B cell (primary cell): ENCODE results near the gene AOPEP. TPM values are rescaled to one million over a fixed set of nuclear protein-coding genes. Genes with fewer than 3 reads are reported as not detected.

ENCODE experiments used
- ATAC-seq: fragments of 200-7000 bp; cut with Tn5 transposase; one replicate; pipeline ENCODE4 v1.10.0; 2021; ENCODE audit warnings: low read depth, mild to moderate bottlenecking, moderate number of reproducible peaks, moderate library complexity
- CTCF ChIA-PET: fragments of 350-600 bp; sonication (Branson Sonifier 250); formaldehyde crosslinking; loops from one replicate; lab custom pipeline; 2021; ENCODE audit warnings: antibody characterized with exemption, inconsistent platforms; lab: Charles Lee
- POLR2A ChIA-PET: fragments of 350-600 bp; sonication (Branson Sonifier 250); formaldehyde crosslinking; loops from one replicate; lab custom pipeline; 2021; ENCODE audit warnings: antibody characterized with exemption; lab: Charles Lee
- DNase-seq: peaks from one replicate; pipeline ENCODE4 v3.0.0; 2013
- H2AFZ ChIP-seq: 2 replicates; pipeline ENCODE4 v1.6.1; 2012; ENCODE audit warnings: mild to moderate bottlenecking, low read depth, low read length; ENCODE audit not compliant: insufficient read depth, poor library complexity, severe bottlenecking
- H3K27ac ChIP-seq, 2 donors: 1 replicate in 1 of 2; 2 replicates in 1 of 2; pipeline ENCODE4 v1.5.1; 2012 to 2013; ENCODE audit warnings: low read length in 2 of 2, mild to moderate bottlenecking in 2 of 2, moderate library complexity in 1 of 2
- H3K27me3 ChIP-seq, 4 experiments: fragments of 200-600 bp in 1 of 4; sonication (generic) in 1 of 4; replicated peaks in 1 of 4; 1 replicate in 2 of 4; 2 replicates in 2 of 4; pipeline versions ENCODE4 v1.6.1 to v1.7.0; 2013 to 2016; ENCODE audit warnings: low read length in 3 of 4, mild to moderate bottlenecking in 2 of 4, mixed read lengths in 1 of 4, moderate library complexity in 1 of 4; ENCODE audit not compliant: insufficient read depth in 4 of 4, control insufficient read depth in 3 of 4; ENCODE audit errors: control extremely low read depth in 1 of 4
- H3K36me3 ChIP-seq, 2 experiments: replicated peaks in 1 of 2; 1 replicate in 1 of 2; 2 replicates in 1 of 2; pipeline versions ENCODE4 v1.6.1 to v1.7.1; 2013; ENCODE audit warnings: low read length in 1 of 2; ENCODE audit not compliant: insufficient read depth in 2 of 2, control insufficient read depth in 1 of 2; ENCODE audit errors: control extremely low read depth in 1 of 2, extremely low read depth in 1 of 2
- H3K4me1 ChIP-seq, 2 donors: fragments of 200-600 bp in 1 of 2; sonication (generic) in 1 of 2; 1 replicate in 1 of 2; 2 replicates in 1 of 2; pipeline versions ENCODE4 v1.5.1 to v1.6.1; 2013 to 2017; ENCODE audit warnings: low read length in 2 of 2; ENCODE audit not compliant: control insufficient read depth in 2 of 2, insufficient read depth in 2 of 2
- H3K4me2 ChIP-seq: replicated peaks from 2 replicates; pipeline ENCODE3; 2012; ENCODE audit warnings: mild to moderate bottlenecking, low read depth, low read length; ENCODE audit not compliant: poor library complexity, severe bottlenecking
- H3K4me3 ChIP-seq, 5 experiments: fragments of 200-600 bp in 1 of 5; sonication (generic) in 1 of 5; 1 replicate in 3 of 5; 2 replicates in 2 of 5; pipeline versions ENCODE4 v1.5.1 to v1.7.0; 2011 to 2016; ENCODE audit warnings: low read length in 4 of 5, mild to moderate bottlenecking in 4 of 5, low read depth in 2 of 5, control low read depth in 1 of 5, moderate library complexity in 1 of 5; ENCODE audit not compliant: insufficient read depth in 1 of 5; ENCODE audit errors: control extremely low read depth in 1 of 5, extremely low read depth in 1 of 5
- H3K79me2 ChIP-seq: fragments of 200-600 bp; sonication (generic); one replicate; pipeline ENCODE4 v1.6.0; 2016; ENCODE audit warnings: low read length; ENCODE audit not compliant: control insufficient read depth, insufficient read depth
- H3K9ac ChIP-seq: fragments of 200-600 bp; sonication (generic); 2 replicates; pipeline ENCODE4 v1.6.1; 2017; ENCODE audit warnings: mild to moderate bottlenecking, low read length, moderate library complexity
- H3K9me3 ChIP-seq, 3 donors: one replicate each; pipeline versions ENCODE4 v1.6.1 to v1.7.1; 2013; ENCODE audit warnings: low read length in 2 of 3; ENCODE audit not compliant: control insufficient read depth in 2 of 3, insufficient read depth in 1 of 3; ENCODE audit errors: control extremely low read depth in 1 of 3
- H4K20me1 ChIP-seq: 2 replicates; pipeline ENCODE4 v1.6.0; 2012; ENCODE audit warnings: mild to moderate bottlenecking, low read length; ENCODE audit not compliant: insufficient read depth, control insufficient read depth, poor library complexity, severe bottlenecking
- H3K27ac Mint-ChIP-seq: one replicate; pipeline ENCODE4 v1.8.0; 2021; ENCODE audit warnings: mixed read lengths
- H3K27me3 Mint-ChIP-seq: one replicate; pipeline ENCODE4 v1.8.0; 2021; ENCODE audit warnings: mixed read lengths
- H3K4me1 Mint-ChIP-seq: one replicate; pipeline ENCODE4 v1.8.0; 2021; ENCODE audit warnings: mixed read lengths
- H3K4me3 Mint-ChIP-seq: one replicate; pipeline ENCODE4 v1.8.0; 2021; ENCODE audit warnings: mixed read lengths
- H3K9me3 Mint-ChIP-seq: one replicate; pipeline ENCODE4 v1.8.0; 2022; ENCODE audit warnings: mixed read lengths; ENCODE audit not compliant: insufficient read depth
- EZH2 ChIP-seq: IDR thresholded peaks from 2 replicates; pipeline ENCODE4 v1.6.1; 2012; ENCODE audit warnings: borderline replicate concordance, low read depth, mild to moderate bottlenecking, moderate library complexity, low read length; ENCODE audit not compliant: insufficient read depth, poor library complexity, severe bottlenecking
- WGBS: methylation state at CpG from one replicate; pipeline ENCODE4 v1.1.5; 2013; ENCODE audit warnings: missing lambda C conversion rate; ENCODE audit not compliant: insufficient coverage; 5-methylcytosine and 5-hydroxymethylcytosine counted together
- intact Hi-C: fragments of 100-400 bp; cut with micrococcal nuclease; formaldehyde crosslinking; loops from one replicate; pipeline ENCODE4 v1.10.0; 2022
- polyA plus RNA-seq: library from polyadenylated mRNA; depleted of rRNA; stranded (reverse); fragments of >200 nt; gene quantifications from 2 replicates; pipeline ENCODE4 v1.2.3, GENCODE V29; 2012
- total RNA-seq, 2 donors: library from RNA; stranded (reverse); fragments of 120-200 nt in 1 of 2; gene quantifications; 1 replicate in 1 of 2; 2 replicates in 1 of 2; pipeline versions ENCODE4 v1.2.3 to v1.2.4, GENCODE V29; 2013 to 2022
- TF ChIP-seq, protein P1 (sequence below): fragments of 200-600 bp; IDR thresholded peaks from one replicate; pipeline ENCODE4 v1.8.0; 2022; ENCODE audit warnings: antibody characterized with exemption, mild to moderate bottlenecking

The AOPEP gene
- total and polyA plus RNA-seq, 2 donors (not counting 1 experiment from before 2014, with no cell fraction given), result 5.1 to 35.8 TPM

DNA sequence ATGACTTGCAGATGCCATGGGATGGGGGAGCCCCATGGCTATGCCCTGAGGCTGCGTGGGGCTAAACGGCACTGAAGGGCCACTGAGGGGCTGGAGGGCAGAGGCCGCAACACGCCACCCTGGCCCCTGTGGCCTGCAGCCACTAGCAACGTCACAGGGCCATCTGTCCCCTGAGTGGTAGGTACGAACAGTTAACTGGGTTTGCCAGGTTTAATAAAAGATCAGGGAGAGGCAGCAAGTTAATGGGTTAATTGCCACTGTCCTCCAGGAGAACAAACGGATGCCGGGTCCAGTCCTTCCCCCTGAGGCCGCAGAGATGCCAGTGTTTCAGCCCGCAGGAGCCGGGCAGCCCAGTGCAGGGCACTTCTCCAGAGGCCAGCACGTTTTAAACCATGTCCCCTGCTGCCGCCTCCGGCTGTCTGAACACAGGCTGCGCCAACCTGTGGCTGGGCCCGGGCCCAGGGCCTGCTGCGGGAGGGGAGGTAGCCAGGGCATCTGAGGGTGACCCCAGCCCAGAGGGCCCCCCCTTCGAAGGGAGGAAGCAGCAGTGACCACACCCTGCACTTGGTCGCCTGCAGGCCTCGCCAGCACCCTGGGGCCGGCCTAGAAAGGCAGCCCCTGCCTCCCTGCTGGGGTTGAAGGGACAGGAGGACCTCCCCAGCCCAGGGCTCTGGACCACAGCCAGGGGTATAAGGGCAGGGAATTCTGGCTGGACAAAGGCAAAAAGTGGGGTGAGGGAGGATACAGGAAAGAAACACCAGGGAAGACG lies 363.7 kb downstream of the AOPEP start:
- intact Hi-C loops, result no loop called here
- no peak for ATAC-seq
- Histone ChIP-seq H3K36me3 (no peaks in the 10 kb centered on the region), H2AFZ (no peak overlapping the region), H3K9me3 (no peaks in the 10 kb centered on the region), H4K20me1 (no peaks in the 10 kb centered on the region), H3K4me3 (no peak overlapping the region), H3K9ac (no peak overlapping the region), H3K27me3 (peaks cover 0 to under 1% (median 0%) of the 10 kb centered on the region in 4 experiments), H3K4me2 (no peak overlapping the region), H3K27ac (no peak overlapping the region), H3K4me1 (no peaks in the 10 kb centered on the region), H3K79me2 (no peaks in the 10 kb centered on the region)
- WGBS, result 89% methylated on average over 20 of the region's 22 CpGs
- CTCF ChIA-PET, result no interaction called here
- no peak for TF ChIP-seq EZH2
- TF ChIP-seq, protein P1, sequence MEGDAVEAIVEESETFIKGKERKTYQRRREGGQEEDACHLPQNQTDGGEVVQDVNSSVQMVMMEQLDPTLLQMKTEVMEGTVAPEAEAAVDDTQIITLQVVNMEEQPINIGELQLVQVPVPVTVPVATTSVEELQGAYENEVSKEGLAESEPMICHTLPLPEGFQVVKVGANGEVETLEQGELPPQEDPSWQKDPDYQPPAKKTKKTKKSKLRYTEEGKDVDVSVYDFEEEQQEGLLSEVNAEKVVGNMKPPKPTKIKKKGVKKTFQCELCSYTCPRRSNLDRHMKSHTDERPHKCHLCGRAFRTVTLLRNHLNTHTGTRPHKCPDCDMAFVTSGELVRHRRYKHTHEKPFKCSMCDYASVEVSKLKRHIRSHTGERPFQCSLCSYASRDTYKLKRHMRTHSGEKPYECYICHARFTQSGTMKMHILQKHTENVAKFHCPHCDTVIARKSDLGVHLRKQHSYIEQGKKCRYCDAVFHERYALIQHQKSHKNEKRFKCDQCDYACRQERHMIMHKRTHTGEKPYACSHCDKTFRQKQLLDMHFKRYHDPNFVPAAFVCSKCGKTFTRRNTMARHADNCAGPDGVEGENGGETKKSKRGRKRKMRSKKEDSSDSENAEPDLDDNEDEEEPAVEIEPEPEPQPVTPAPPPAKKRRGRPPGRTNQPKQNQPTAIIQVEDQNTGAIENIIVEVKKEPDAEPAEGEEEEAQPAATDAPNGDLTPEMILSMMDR, result no peak
- no peak overlapping the region for H3K27ac Mint-ChIP-seq
- H3K4me1 Mint-ChIP-seq, result no peaks in the 10 kb centered on the region
- H3K27me3 Mint-ChIP-seq, result no peaks in the 10 kb centered on the region
- no peak for DNase-seq
- POLR2A ChIA-PET, result no interaction called here
- no peaks in the 10 kb centered on the region for H3K9me3 Mint-ChIP-seq
- H3K4me3 Mint-ChIP-seq, result no peak overlapping the region

DNA sequence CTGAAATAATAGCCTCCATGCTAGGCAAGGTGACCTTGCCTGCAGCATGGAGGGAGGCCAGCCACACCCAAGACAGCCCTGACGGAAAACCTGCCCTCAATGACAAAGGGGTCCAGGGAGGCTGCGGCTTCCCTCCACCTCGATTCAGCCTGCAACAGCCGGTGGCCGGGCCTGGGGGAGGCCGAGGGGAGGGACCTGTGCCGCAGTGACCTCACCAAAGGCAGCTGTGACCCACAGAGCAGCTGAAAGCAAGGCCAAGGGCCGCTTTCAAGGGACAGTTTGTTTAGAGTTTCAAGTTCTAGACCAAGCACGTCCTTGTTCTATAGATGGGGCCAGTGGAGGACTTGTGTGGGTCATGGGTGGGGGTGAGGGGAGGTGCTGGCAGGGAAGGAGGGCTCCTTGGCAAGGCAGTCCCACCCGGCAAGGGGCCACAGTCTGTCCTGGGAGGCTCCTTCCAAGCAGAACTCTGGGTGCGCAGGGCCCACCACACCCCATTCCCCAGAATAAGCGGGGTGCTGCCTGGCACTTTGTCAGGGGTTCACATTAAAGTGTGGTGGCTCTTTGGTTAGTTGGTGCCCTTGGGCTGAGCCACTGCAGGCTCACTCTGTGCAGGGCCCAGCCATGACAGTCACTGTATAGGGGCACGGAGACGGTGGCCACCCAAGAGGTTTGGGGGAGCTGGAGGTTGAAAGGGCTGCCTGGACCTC lies 364.5 kb downstream of the AOPEP start:
- ATAC-seq (no peak), DNase-seq (no peak)
- no peaks in the 10 kb centered on the region for H3K36me3 ChIP-seq
- no peak for TF ChIP-seq EZH2
- TF ChIP-seq, protein P1, result no peak
- H3K4me1 ChIP-seq, result no peaks in the 10 kb centered on the region
- POLR2A ChIA-PET, result no interaction called here
- H3K27ac ChIP-seq, result no peak overlapping the region
- H3K9me3 ChIP-seq, result no peaks in the 10 kb centered on the region
- Mint-ChIP-seq H3K9me3 (no peaks in the 10 kb centered on the region), H3K27ac (no peak overlapping the region), H3K4me3 (no peak overlapping the region), H3K27me3 (no peaks in the 10 kb centered on the region), H3K4me1 (no peaks in the 10 kb centered on the region)
- H3K4me2 ChIP-seq, result no peak overlapping the region
- peaks cover 0 to 2% (median 0%) of the 10 kb centered on the region in 4 experiments for H3K27me3 ChIP-seq
- CTCF ChIA-PET, result no interaction called here
- intact Hi-C loops, result no loop called here
- H3K4me3 ChIP-seq, result no peak overlapping the region
- 95% methylated on average over 11 of the region's 14 CpGs for WGBS
- no peaks in the 10 kb centered on the region for H3K79me2 ChIP-seq
- H4K20me1 ChIP-seq, result no peaks in the 10 kb centered on the region
- H3K9ac ChIP-seq, result no peak overlapping the region
- no peak overlapping the region for H2AFZ ChIP-seq
